MCF 10A (cell line): ENCODE results near the gene APOA1. TPM values are rescaled to one million over a fixed set of nuclear protein-coding genes. Genes with fewer than 3 reads are reported as not detected.

Experiments used
- BruUV-seq: library from RNA; stranded (reverse); fragments of 400-500 nt; replicated peaks from 2 replicates; lab custom pipeline; 2021; lab: Mats Ljungman, UMichigan
- CTCF ChIA-PET: fragments of 300-600 bp; sonication (Branson Sonifier 250); formaldehyde crosslinking; extraction: SDS; loops from one replicate; lab custom pipeline; 2021; ENCODE audit warnings: antibody characterized with exemption, inconsistent platforms; lab: Yijun Ruan, JAX
- POLR2A ChIA-PET: fragments of 300-600, 350-650 bp; sonication (Branson Sonifier 250); formaldehyde crosslinking; extraction: SDS; loops from one replicate; lab custom pipeline; 2020; ENCODE audit warnings: antibody characterized with exemption, inconsistent platforms; lab: Yijun Ruan, JAX
- DNase-seq: peaks from one replicate; pipeline ENCODE4 v3.0.0-alpha.2; 2018; ENCODE audit not compliant: unreplicated experiment
- H3K27ac Mint-ChIP-seq: one replicate; pipeline ENCODE4 v1.8.0; 2022; ENCODE audit warnings: mild to moderate bottlenecking, low read depth, mixed read lengths; ENCODE audit not compliant: unreplicated experiment
- H3K27me3 Mint-ChIP-seq: one replicate; pipeline ENCODE4 v1.8.0; 2022; ENCODE audit warnings: mixed read lengths; ENCODE audit not compliant: insufficient read depth, unreplicated experiment
- H3K36me3 Mint-ChIP-seq: one replicate; pipeline ENCODE4 v1.8.0; 2022; ENCODE audit warnings: mild to moderate bottlenecking, moderate library complexity, mixed read lengths; ENCODE audit not compliant: insufficient read depth, unreplicated experiment
- H3K4me1 Mint-ChIP-seq: one replicate; pipeline ENCODE4 v1.8.0; 2022; ENCODE audit warnings: mixed read lengths; ENCODE audit not compliant: insufficient read depth, unreplicated experiment
- H3K4me3 Mint-ChIP-seq: one replicate; pipeline ENCODE4 v1.8.0; 2022; ENCODE audit warnings: mild to moderate bottlenecking, moderate library complexity, mixed read lengths; ENCODE audit not compliant: unreplicated experiment
- H3K9me3 Mint-ChIP-seq: one replicate; pipeline ENCODE4 v1.8.0; 2022; ENCODE audit warnings: mixed read lengths; ENCODE audit not compliant: unreplicated experiment
- intact Hi-C: fragments of 100-400 bp; cut with micrococcal nuclease; formaldehyde crosslinking; loops from 2 replicates; pipeline ENCODE4 v1.14.1; 2022
- total RNA-seq: library from RNA; stranded (reverse); gene quantifications from 2 replicates; pipeline ENCODE4 v1.2.3, GENCODE V29; 2022
- TF ChIP-seq, protein P1 (sequence below): fragments of 200-600 bp; IDR thresholded peaks from one replicate; pipeline ENCODE4 v1.8.0; 2022; ENCODE audit warnings: antibody characterized with exemption, mild to moderate bottlenecking; ENCODE audit not compliant: unreplicated experiment

Gene APOA1
- total RNA-seq, 1 experiment from 2014 or later, result not detected

DNA sequence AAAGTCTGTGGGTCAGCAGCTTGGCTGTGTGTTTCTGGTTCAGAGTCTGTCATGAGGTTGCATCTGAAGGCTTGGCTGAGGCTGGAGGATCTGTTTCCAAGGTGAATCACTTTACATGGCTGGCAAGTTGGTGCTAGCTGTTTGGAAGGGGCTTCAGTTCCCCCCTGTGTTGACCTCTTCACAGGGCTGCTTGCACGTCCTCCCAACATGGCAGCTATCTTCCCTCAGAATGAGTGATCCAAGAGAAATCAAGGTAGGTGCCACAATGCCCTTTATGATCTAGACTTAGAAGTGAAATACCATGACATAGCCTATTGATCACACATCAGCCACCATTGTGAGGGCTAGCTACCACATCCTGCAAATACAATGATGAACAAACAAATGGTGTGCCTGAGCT lies 24.3 kb downstream of the APOA1 start:
- intact Hi-C loops, result no loop called here

DNA sequence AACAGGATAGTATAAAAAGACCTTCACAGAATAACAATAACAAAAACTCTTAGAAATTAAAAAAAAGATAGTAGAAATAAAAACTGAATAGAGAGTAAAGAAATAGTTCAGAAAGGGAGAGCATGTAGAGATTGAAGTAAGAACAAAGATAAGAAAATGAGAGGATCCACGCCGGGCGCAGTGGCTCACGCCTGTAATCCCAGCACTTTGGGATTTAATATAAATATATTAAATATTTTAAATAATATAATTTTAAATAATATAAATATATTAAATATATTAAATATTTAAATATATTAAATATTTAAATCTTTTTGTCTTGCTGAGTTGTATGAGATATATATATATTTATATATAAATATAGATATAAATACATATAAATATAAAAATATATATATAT lies 25.3 kb downstream of the APOA1 start:
- H3K27me3 Mint-ChIP-seq, result no peaks in the 10 kb centered on the region
- CTCF ChIA-PET, result interaction anchor here (1.4 to 1.5 kb wide), 2 partner anchors 20 to 69 kb away, joined by 3 to 5 read pairs; partner anchors contain the start of gene APOA5

More for the DNA sequence above, 24.3 kb downstream of the APOA1 start:
- no peak for DNase-seq
- H3K9me3 Mint-ChIP-seq, result no peaks in the 10 kb centered on the region
- H3K36me3 Mint-ChIP-seq, result peaks cover 15% of the 10 kb centered on the region
- ChIA-PET POLR2A (interaction anchor here (0.6 to 0.7 kb wide), 3 partner anchors 17 to 417 kb away, joined by 3 read pairs; no protein-coding TSS in a partner anchor), CTCF (interaction anchor here (0.6 to 1.6 kb wide), 6 partner anchors 12 to 70 kb away, joined by 3 to 6 read pairs (median 3); partner anchors contain the start of gene APOA5)
- H3K4me3 Mint-ChIP-seq, result no peak overlapping the region
- peaks cover 18% of the 10 kb centered on the region for H3K4me1 Mint-ChIP-seq
- no peak overlapping the region for H3K27ac Mint-ChIP-seq
- TF ChIP-seq, protein P1, sequence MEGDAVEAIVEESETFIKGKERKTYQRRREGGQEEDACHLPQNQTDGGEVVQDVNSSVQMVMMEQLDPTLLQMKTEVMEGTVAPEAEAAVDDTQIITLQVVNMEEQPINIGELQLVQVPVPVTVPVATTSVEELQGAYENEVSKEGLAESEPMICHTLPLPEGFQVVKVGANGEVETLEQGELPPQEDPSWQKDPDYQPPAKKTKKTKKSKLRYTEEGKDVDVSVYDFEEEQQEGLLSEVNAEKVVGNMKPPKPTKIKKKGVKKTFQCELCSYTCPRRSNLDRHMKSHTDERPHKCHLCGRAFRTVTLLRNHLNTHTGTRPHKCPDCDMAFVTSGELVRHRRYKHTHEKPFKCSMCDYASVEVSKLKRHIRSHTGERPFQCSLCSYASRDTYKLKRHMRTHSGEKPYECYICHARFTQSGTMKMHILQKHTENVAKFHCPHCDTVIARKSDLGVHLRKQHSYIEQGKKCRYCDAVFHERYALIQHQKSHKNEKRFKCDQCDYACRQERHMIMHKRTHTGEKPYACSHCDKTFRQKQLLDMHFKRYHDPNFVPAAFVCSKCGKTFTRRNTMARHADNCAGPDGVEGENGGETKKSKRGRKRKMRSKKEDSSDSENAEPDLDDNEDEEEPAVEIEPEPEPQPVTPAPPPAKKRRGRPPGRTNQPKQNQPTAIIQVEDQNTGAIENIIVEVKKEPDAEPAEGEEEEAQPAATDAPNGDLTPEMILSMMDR, result no peak
- BruUV-seq, result no TSS peak
- no peaks in the 10 kb centered on the region for H3K27me3 Mint-ChIP-seq

GRCh38 chr11:116811194-116811593 lies 26.2 kb downstream of the APOA1 start:
- intact Hi-C loops, result no loop called here
- CTCF ChIA-PET, result interaction anchor here (1.6 kb wide), 1 partner anchor 25 kb away, joined by 8 read pairs; no protein-coding TSS in a partner anchor
- POLR2A ChIA-PET, result interaction anchor here (0.7 kb wide), 1 partner anchor 318 kb away, joined by 3 read pairs; no protein-coding TSS in a partner anchor

More for the DNA sequence above, 25.3 kb downstream of the APOA1 start:
- DNase-seq, result no peak
- intact Hi-C loops, result no loop called here
- POLR2A ChIA-PET, result no interaction called here
- no peak overlapping the region for H3K4me3 Mint-ChIP-seq
- H3K4me1 Mint-ChIP-seq, result peaks cover 27% of the 10 kb centered on the region
- H3K27ac Mint-ChIP-seq, result no peak overlapping the region
- peaks cover 20% of the 10 kb centered on the region for H3K36me3 Mint-ChIP-seq
- H3K9me3 Mint-ChIP-seq, result no peaks in the 10 kb centered on the region
- TF ChIP-seq, protein P1, result no peak
- no TSS peak for BruUV-seq

More at GRCh38 chr11:116811194-116811593, 26.2 kb downstream of the APOA1 start:
- Mint-ChIP-seq H3K9me3 (no peaks in the 10 kb centered on the region), H3K36me3 (peaks cover 21% of the 10 kb centered on the region), H3K4me3 (no peak overlapping the region), H3K27ac (peak overlapping the region; percentile 98), H3K27me3 (no peaks in the 10 kb centered on the region), H3K4me1 (peaks cover 36% of the 10 kb centered on the region)
- no TSS peak for BruUV-seq
- no peak for DNase-seq
- TF ChIP-seq, protein P1, result no peak
